Measurements from ENCODE around the gene CDC42SE2. TPM values are rescaled to one million over a fixed set of nuclear protein-coding genes. Genes with fewer than 3 reads are reported as not detected.
A peak's percentile ranks its signal among the peaks of the same experiment; 100 is the strongest.

The CDC42SE2 gene
- total RNA-seq, 1 donor from 2014 or later = 24.1 TPM

DNA sequence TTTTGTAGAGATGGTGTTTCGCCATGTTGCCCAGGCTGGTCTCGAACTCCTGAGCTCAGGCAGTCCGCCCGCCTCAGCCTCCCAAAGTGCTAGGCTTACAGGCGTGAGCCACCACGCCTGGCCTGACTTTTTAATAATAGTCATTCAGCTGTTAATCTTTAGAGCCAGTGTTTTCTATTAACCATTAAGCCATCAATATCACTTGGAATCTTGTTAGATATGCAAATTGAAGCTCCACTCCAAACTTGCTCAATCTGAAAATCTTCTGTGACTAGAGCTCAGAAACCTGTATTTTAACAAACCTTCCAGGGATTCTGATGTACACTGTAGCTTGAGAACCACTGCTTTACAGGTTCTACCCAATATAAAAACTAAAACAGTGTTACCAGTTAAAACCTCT, 113.5 kb downstream of the CDC42SE2 start:
- Mint-ChIP-seq H3K4me3 (ENCODE audit: unreplicated experiment) (no peak overlapping the region), H3K4me1 (ENCODE audit: low read depth, unreplicated experiment) (peaks cover 19% of the 10 kb centered on the region), H3K9me3 (ENCODE audit: unreplicated experiment) (peaks cover 4% of the 10 kb centered on the region), H3K36me3 (ENCODE audit: low read depth, unreplicated experiment) (no peaks in the 10 kb centered on the region), H3K27me3 (ENCODE audit: low read depth, unreplicated experiment) (no peaks in the 10 kb centered on the region), H3K27ac (ENCODE audit: unreplicated experiment) (no peak overlapping the region)
- Histone ChIP-seq H3K4me2 (ENCODE audit: low read length) (peak overlapping the region; percentile 9), H2AFZ (ENCODE audit: low read depth, low read length) (no peak overlapping the region), H3K4me1 (ENCODE audit: insufficient read depth, low read length) (peaks cover 14% of the 10 kb centered on the region), H3K27me3 (ENCODE audit: insufficient read depth, low read length) (no peaks in the 10 kb centered on the region), H3K27ac (ENCODE audit: low read depth, low read length) (peak overlapping the region; percentile 9), H3K9ac (ENCODE audit: low read length) (no peak overlapping the region), H3K36me3 (ENCODE audit: insufficient read depth, low read length) (no peaks in the 10 kb centered on the region), H3K79me2 (ENCODE audit: insufficient read depth, low read length) (peaks cover 30% of the 10 kb centered on the region), H4K20me1 (ENCODE audit: insufficient read depth, low read length) (peaks cover 6% of the 10 kb centered on the region), H3K4me3 (ENCODE audit: insufficient read depth, low read depth, low read length) (no peak overlapping the region), H3K9me3 (ENCODE audit: insufficient read depth, low read depth, low read length) (no peaks in the 10 kb centered on the region)
- TF ChIP-seq, protein P1, sequence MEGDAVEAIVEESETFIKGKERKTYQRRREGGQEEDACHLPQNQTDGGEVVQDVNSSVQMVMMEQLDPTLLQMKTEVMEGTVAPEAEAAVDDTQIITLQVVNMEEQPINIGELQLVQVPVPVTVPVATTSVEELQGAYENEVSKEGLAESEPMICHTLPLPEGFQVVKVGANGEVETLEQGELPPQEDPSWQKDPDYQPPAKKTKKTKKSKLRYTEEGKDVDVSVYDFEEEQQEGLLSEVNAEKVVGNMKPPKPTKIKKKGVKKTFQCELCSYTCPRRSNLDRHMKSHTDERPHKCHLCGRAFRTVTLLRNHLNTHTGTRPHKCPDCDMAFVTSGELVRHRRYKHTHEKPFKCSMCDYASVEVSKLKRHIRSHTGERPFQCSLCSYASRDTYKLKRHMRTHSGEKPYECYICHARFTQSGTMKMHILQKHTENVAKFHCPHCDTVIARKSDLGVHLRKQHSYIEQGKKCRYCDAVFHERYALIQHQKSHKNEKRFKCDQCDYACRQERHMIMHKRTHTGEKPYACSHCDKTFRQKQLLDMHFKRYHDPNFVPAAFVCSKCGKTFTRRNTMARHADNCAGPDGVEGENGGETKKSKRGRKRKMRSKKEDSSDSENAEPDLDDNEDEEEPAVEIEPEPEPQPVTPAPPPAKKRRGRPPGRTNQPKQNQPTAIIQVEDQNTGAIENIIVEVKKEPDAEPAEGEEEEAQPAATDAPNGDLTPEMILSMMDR (IDR thresholded peaks at IDR 0.05; ENCODE audit: insufficient read depth, low read depth, low read length) = no peak
- no peak for TF ChIP-seq EZH2 (IDR thresholded peaks at IDR 0.05; ENCODE audit: insufficient read depth, low read length)
- no peak for DNase-seq (ENCODE audit: low read depth)
- FAIRE-seq = no peak

DNA sequence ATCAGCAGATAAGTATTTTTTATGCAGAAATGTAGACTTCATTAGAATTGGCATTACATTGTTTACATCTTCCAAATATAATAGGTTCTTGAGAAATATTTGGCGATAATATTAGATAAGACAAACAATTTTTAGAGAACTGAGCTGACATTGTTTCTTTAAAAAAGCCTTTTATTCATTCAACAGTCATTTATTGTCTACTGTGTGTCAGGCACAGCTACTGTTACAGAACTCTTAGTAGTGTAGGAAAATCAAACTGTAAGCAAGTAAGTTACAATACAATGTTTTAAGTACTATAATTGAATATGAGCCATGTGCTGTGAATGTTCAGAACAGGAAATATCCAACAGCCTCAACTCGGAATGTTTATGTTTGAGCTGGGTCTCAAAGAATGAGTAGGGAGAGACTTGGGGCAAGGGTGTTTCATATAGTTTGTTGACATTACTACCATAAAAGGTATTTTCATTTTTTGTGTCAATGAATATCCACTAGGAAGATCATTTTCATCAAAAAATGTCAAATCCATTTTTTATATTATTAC, 114.0 kb downstream of the CDC42SE2 start:
- Mint-ChIP-seq H3K27ac (ENCODE audit: unreplicated experiment) (no peak overlapping the region), H3K4me3 (ENCODE audit: unreplicated experiment) (no peak overlapping the region), H3K4me1 (ENCODE audit: low read depth, unreplicated experiment) (peaks cover 21% of the 10 kb centered on the region), H3K27me3 (ENCODE audit: low read depth, unreplicated experiment) (no peaks in the 10 kb centered on the region), H3K36me3 (ENCODE audit: low read depth, unreplicated experiment) (no peaks in the 10 kb centered on the region), H3K9me3 (ENCODE audit: unreplicated experiment) (peaks cover 4% of the 10 kb centered on the region)
- Histone ChIP-seq H4K20me1 (ENCODE audit: insufficient read depth, low read length) (peaks cover 6% of the 10 kb centered on the region), H2AFZ (ENCODE audit: low read depth, low read length) (no peak overlapping the region), H3K27me3 (ENCODE audit: insufficient read depth, low read length) (no peaks in the 10 kb centered on the region), H3K9me3 (ENCODE audit: insufficient read depth, low read depth, low read length) (no peaks in the 10 kb centered on the region), H3K79me2 (ENCODE audit: insufficient read depth, low read length) (peaks cover 33% of the 10 kb centered on the region), H3K9ac (ENCODE audit: low read length) (no peak overlapping the region), H3K4me2 (ENCODE audit: low read length) (peak overlapping the region; percentile 9), H3K4me1 (ENCODE audit: insufficient read depth, low read length) (peaks cover 14% of the 10 kb centered on the region), H3K27ac (ENCODE audit: low read depth, low read length) (peak overlapping the region; percentile 9), H3K4me3 (ENCODE audit: insufficient read depth, low read depth, low read length) (no peak overlapping the region), H3K36me3 (ENCODE audit: insufficient read depth, low read length) (no peaks in the 10 kb centered on the region)
- no peak for FAIRE-seq
- DNase-seq (ENCODE audit: low read depth) = peak; percentile 48
- TF ChIP-seq EZH2 (IDR thresholded peaks at IDR 0.05; ENCODE audit: insufficient read depth, low read length) = no peak
- TF ChIP-seq, protein P1 (IDR thresholded peaks at IDR 0.05; ENCODE audit: insufficient read depth, low read depth, low read length) = no peak

DNA sequence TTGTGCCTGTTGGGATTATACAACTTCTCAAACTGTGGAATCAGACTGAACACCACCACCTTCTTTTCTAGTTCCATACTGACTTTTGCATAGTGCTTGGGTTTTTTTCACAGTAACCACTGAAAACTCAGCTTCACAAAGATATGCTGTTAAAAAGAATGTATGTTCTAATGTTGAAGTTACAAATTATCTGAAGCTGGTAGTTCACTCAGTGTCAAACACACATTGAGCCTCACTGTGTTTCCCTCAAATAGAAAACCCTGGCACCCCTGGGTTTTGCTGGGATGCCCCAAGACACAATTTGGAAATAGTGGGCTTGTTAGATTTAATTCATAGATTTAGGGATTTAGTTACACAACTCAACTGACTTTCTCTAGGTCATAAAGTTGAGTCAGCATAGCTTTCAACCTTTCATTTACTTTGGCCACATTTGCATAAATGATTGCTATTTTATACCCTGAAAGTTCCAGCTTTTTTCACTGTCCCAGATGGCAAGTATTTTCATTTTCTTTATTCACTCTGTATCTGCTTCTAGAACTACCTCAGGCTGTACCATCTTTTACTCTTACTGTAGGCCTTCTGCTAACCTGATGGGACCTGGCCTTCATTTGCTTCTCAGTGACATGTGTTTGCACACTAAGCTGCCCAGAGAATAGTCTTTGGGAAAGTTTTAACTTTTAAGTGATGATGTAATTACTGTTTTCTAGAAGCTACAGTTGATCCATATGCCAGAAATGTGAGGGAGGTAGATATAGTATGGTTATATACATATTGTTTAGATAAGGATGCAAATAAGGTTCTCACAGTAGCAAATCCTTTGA, 115.1 kb downstream of the CDC42SE2 start:
- H3K9ac ChIP-seq (ENCODE audit: low read length) = peak overlapping the region; percentile 9
- TF ChIP-seq EZH2 (IDR thresholded peaks at IDR 0.05; ENCODE audit: insufficient read depth, low read length) = no peak
- TF ChIP-seq, protein P1 (IDR thresholded peaks at IDR 0.05; ENCODE audit: insufficient read depth, low read depth, low read length) = no peak
- H3K4me2 ChIP-seq (ENCODE audit: low read length) = peak overlapping the region; percentile 3
- no peak for FAIRE-seq
- H2AFZ ChIP-seq (ENCODE audit: low read depth, low read length) = no peak overlapping the region
- no peaks in the 10 kb centered on the region for H3K27me3 ChIP-seq (ENCODE audit: insufficient read depth, low read length)
- no peak overlapping the region for H3K4me3 Mint-ChIP-seq (ENCODE audit: unreplicated experiment)
- peaks cover 33% of the 10 kb centered on the region for H3K79me2 ChIP-seq (ENCODE audit: insufficient read depth, low read length)
- peak overlapping the region; percentile 73 for H3K27ac ChIP-seq (ENCODE audit: low read depth, low read length)
- no peak for DNase-seq (ENCODE audit: low read depth)
- H3K4me1 Mint-ChIP-seq (ENCODE audit: low read depth, unreplicated experiment) = peaks cover 24% of the 10 kb centered on the region
- no peak overlapping the region for H3K27ac Mint-ChIP-seq (ENCODE audit: unreplicated experiment)
- no peak overlapping the region for H3K4me3 ChIP-seq (ENCODE audit: insufficient read depth, low read depth, low read length)
- peaks cover 3% of the 10 kb centered on the region for H4K20me1 ChIP-seq (ENCODE audit: insufficient read depth, low read length)
- no peaks in the 10 kb centered on the region for H3K27me3 Mint-ChIP-seq (ENCODE audit: low read depth, unreplicated experiment)
- H3K9me3 ChIP-seq (ENCODE audit: insufficient read depth, low read depth, low read length) = no peaks in the 10 kb centered on the region
- H3K36me3 Mint-ChIP-seq (ENCODE audit: low read depth, unreplicated experiment) = no peaks in the 10 kb centered on the region
- peaks cover 14% of the 10 kb centered on the region for H3K4me1 ChIP-seq (ENCODE audit: insufficient read depth, low read length)
- H3K36me3 ChIP-seq (ENCODE audit: insufficient read depth, low read length) = no peaks in the 10 kb centered on the region
- H3K9me3 Mint-ChIP-seq (ENCODE audit: unreplicated experiment) = peaks cover 4% of the 10 kb centered on the region
